Activated CD8-positive, alpha-beta memory T cell treated with anti-CD3 and anti-CD28 coated beads, Interleukin-2, amount 50 U/mL, for 24 hours (primary cell): Measurements from ENCODE around the gene AADACL3.

Source experiments
- DNase-seq: peaks from one replicate; pipeline ENCODE4 v3.0.0-alpha.2; 2020; ENCODE audit errors: extremely low read depth

The AADACL3 gene

GRCh38 chr1:12769031-12769430 is 53.1 kb downstream of the AADACL3 start:
- no peak for DNase-seq

GRCh38 chr1:12769976-12770505 is 54.1 kb downstream of the AADACL3 start:
- DNase-seq = no peak

- DNase-seq = no peak
Measured at GRCh38 chr1:12770620-12771019, 54.7 kb downstream of the AADACL3 start.

GRCh38 chr1:12771186-12771585 is 55.3 kb downstream of the AADACL3 start:
- no peak for DNase-seq

GRCh38 chr1:12772520-12772919 is 56.6 kb downstream of the AADACL3 start:
- DNase-seq = no peak

GRCh38 chr1:12773438-12773837 is 57.5 kb downstream of the AADACL3 start, which contains the start of gene PRAMEF12:
TSS of gene PRAMEF12 (plus strand) at chr1:12773738. CDS start at chr1:12774868, 1,130 bp downstream.
- no peak for DNase-seq

GRCh38 chr1:12774801-12775345 is 59.0 kb downstream of the AADACL3 start:
- no peak for DNase-seq

- DNase-seq = no peak
Measured at GRCh38 chr1:12775443-12775842, 59.5 kb downstream of the AADACL3 start.

- DNase-seq = no peak
Measured at GRCh38 chr1:12776801-12777557, 61.1 kb downstream of the AADACL3 start.
